OCI-LY7 (cell line): ENCODE data around the gene GMEB2. TPM values are rescaled to one million over a fixed set of nuclear protein-coding genes. Genes with fewer than 3 reads are reported as not detected.

Source experiments
- BruUV-seq: library from RNA; stranded (reverse); fragments of 400-500 nt; replicated peaks from 2 replicates; lab custom pipeline; 2021; lab: Mats Ljungman, UMichigan
- CTCF ChIA-PET: fragments of 300-600 bp; sonication (Branson Sonifier 250); formaldehyde crosslinking; loops from one replicate; lab custom pipeline; 2022; ENCODE audit warnings: antibody characterized with exemption; ENCODE audit not compliant: unreplicated experiment; lab: Charles Lee
- POLR2A ChIA-PET: fragments of 300-600 bp; sonication (Branson Sonifier 250); formaldehyde crosslinking; loops from one replicate; lab custom pipeline; 2022; ENCODE audit warnings: antibody characterized with exemption; lab: Charles Lee
- DNase-seq: peaks from one replicate; pipeline ENCODE4 v3.0.0-alpha.2; 2015; ENCODE audit warnings: low spot score
- H2AFZ ChIP-seq: fragments of 200-600 bp; sonication (generic), shearing (Covaris generic); 2 replicates; pipeline ENCODE4 v1.6.1; 2014; ENCODE audit warnings: mild to moderate bottlenecking, antibody characterized with exemption, low read length, moderate library complexity
- H3K27ac ChIP-seq: fragments of 200-600 bp; sonication (generic); 2 replicates; pipeline ENCODE4 v1.5.1; 2014; ENCODE audit warnings: mixed run types, low read depth, mild to moderate bottlenecking, moderate library complexity, low read length, inconsistent platforms; ENCODE audit not compliant: poor library complexity, severe bottlenecking
- H3K36me3 ChIP-seq: fragments of 200-600 bp; sonication (generic); 2 replicates; pipeline ENCODE4 v1.6.1; 2014; ENCODE audit warnings: mild to moderate bottlenecking, antibody characterized with exemption, low read length, moderate library complexity, mixed read lengths; ENCODE audit not compliant: insufficient read depth
- H3K4me1 ChIP-seq: fragments of 200-600 bp; sonication (generic); 2 replicates; pipeline ENCODE4 v1.5.1; 2014; ENCODE audit warnings: mild to moderate bottlenecking, low read length; ENCODE audit not compliant: insufficient read depth, poor library complexity, severe bottlenecking
- H3K4me2 ChIP-seq: fragments of 200-600 bp; sonication (generic); 2 replicates; pipeline ENCODE4 v1.6.1; 2014; ENCODE audit warnings: mild to moderate bottlenecking, low read length
- H3K4me3 ChIP-seq: fragments of 200-600 bp; sonication (generic); 2 replicates; pipeline ENCODE4 v1.5.1; 2014; ENCODE audit warnings: mild to moderate bottlenecking, low read depth, low read length; ENCODE audit not compliant: poor library complexity, severe bottlenecking
- H3K79me2 ChIP-seq: fragments of 200-600 bp; sonication (generic); 2 replicates; pipeline ENCODE4 v1.6.1; 2016; ENCODE audit warnings: low read depth, mild to moderate bottlenecking, low read length, moderate library complexity, mixed read lengths; ENCODE audit not compliant: insufficient read depth
- H3K9me2 ChIP-seq: fragments of 200-600 bp; sonication (generic); 2 replicates; pipeline ENCODE4 v1.6.1; 2016; ENCODE audit warnings: mild to moderate bottlenecking, low read length, mixed read lengths; ENCODE audit not compliant: insufficient read depth
- H3K9me3 ChIP-seq: fragments of 200-600 bp; sonication (generic); 2 replicates; pipeline ENCODE4 v1.6.1; 2014; ENCODE audit warnings: mild to moderate bottlenecking, mixed run types, low read length, mixed read lengths
- H4K20me1 ChIP-seq: fragments of 200-600 bp; sonication (generic); 2 replicates; pipeline ENCODE4 v1.6.1; 2014; ENCODE audit warnings: mild to moderate bottlenecking, antibody characterized with exemption, low read length, moderate library complexity, mixed read lengths; ENCODE audit not compliant: insufficient read depth
- CTCF ChIP-seq: fragments of 200-600 bp; sonication (generic); conservative IDR thresholded peaks from 2 replicates; pipeline ENCODE4 v1.5.1; 2014; ENCODE audit warnings: mild to moderate bottlenecking, antibody characterized with exemption, low read length, moderate library complexity, mixed read lengths
- EZH2phosphoT487 ChIP-seq: fragments of 200-600 bp; sonication (generic); IDR thresholded peaks from 2 replicates; pipeline ENCODE4 v1.6.1; 2018; ENCODE audit warnings: low read depth, borderline replicate concordance, mild to moderate bottlenecking, mixed run types, antibody characterized with exemption, low read length, moderate library complexity, mixed read lengths
- intact Hi-C: fragments of 100-400 bp; cut with micrococcal nuclease; formaldehyde crosslinking; loops from one replicate; pipeline ENCODE4 v1.10.0; 2022; ENCODE audit not compliant: unreplicated experiment
- total RNA-seq, 2 experiments: library from RNA; depleted of rRNA in 1 of 2; stranded (reverse); fragments of >200 nt in 1 of 2; shearing (Covaris generic) in 1 of 2; gene quantifications; 2 replicates each; pipeline ENCODE4 v1.2.3, GENCODE V29; 2014 to 2022

Gene GMEB2
- total RNA-seq, 2 experiments from 2014 or later: 15.6 TPM

GRCh38 chr20:63628246-63628975 lies 1.5 kb upstream of the GMEB2 start:
- peaks cover 15% of the 10 kb centered on the region for H3K4me1 ChIP-seq
- peaks cover 12% of the 10 kb centered on the region; the same call in 1 of the 2 replicates for H3K36me3 ChIP-seq
- DNase-seq: peak; percentile 82
- ChIA-PET POLR2A (interaction anchor here (1.7 to 2.2 kb wide), 2 partner anchors 10 to 14 kb away, joined by 5 to 11 read pairs; no protein-coding TSS in a partner anchor), CTCF (no interaction called here)
- H3K4me3 ChIP-seq: peak overlapping the region; percentile 96
- TF ChIP-seq EZH2phosphoT487 (no peak), CTCF (no peak)
- TSS peak; percentile 85 for BruUV-seq
- no peaks in the 10 kb centered on the region for H4K20me1 ChIP-seq
- peak overlapping the region; percentile 32; the same call in 1 of the 2 replicates for H2AFZ ChIP-seq
- peak overlapping the region; percentile 74 for H3K4me2 ChIP-seq
- H3K9me2 ChIP-seq: no peaks in the 10 kb centered on the region
- peaks cover 34% of the 10 kb centered on the region for H3K79me2 ChIP-seq
- H3K9me3 ChIP-seq: no peaks in the 10 kb centered on the region
- peak overlapping the region; percentile 48 for H3K27ac ChIP-seq
- intact Hi-C loops: loop anchor here (1.0 to 10.0 kb wide), 6 partner anchors 11 to 449 kb away; partner anchors contain the start of genes FNDC11, LIME1, PTK6 and RGS19

GRCh38 chr20:63627751-63628245 lies 897 bp upstream of the GMEB2 start:
- no peaks in the 10 kb centered on the region for H3K9me2 ChIP-seq
- H4K20me1 ChIP-seq: no peaks in the 10 kb centered on the region
- H2AFZ ChIP-seq: no peak overlapping the region
- CTCF ChIA-PET: interaction anchor here (0.6 kb wide), 3 partner anchors 14 to 64 kb away, joined by 3 to 9 read pairs (median 6); no protein-coding TSS in a partner anchor
- peak overlapping the region; percentile 74 for H3K4me2 ChIP-seq
- H3K9me3 ChIP-seq: no peaks in the 10 kb centered on the region
- H3K4me1 ChIP-seq: peaks cover 15% of the 10 kb centered on the region
- TF ChIP-seq CTCF (no peak), EZH2phosphoT487 (no peak)
- peaks cover 40% of the 10 kb centered on the region for H3K79me2 ChIP-seq
- no peak for DNase-seq
- peak overlapping the region; percentile 48 for H3K27ac ChIP-seq
- H3K36me3 ChIP-seq: peaks cover 15% of the 10 kb centered on the region; the same call in 1 of the 2 replicates
- POLR2A ChIA-PET: interaction anchor here (0.6 to 1.7 kb wide), 2 partner anchors 11 to 15 kb away, joined by 3 to 11 read pairs; no protein-coding TSS in a partner anchor
- intact Hi-C loops: loop anchor here (1.0 to 10.0 kb wide), 6 partner anchors 12 to 450 kb away; partner anchors contain the start of genes FNDC11, LIME1, PTK6 and RGS19
- no TSS peak for BruUV-seq
- peak overlapping the region; percentile 96 for H3K4me3 ChIP-seq
